HepG2 (cell line): ENCODE results near the gene NOCT. TPM values are rescaled to one million over a fixed set of nuclear protein-coding genes. Genes with fewer than 3 reads are reported as not detected.
A peak's percentile ranks its signal among the peaks of the same experiment; 100 is the strongest.

ENCODE experiments used
- AKAP8 ChIP-seq: sonication (generic); formaldehyde crosslinking; IDR thresholded peaks from 2 replicates; pipeline ENCODE4 v1.5.1; 2020; ENCODE audit warnings: mild to moderate bottlenecking, missing genetic modification reagents
- ATF3 ChIP-seq: sonication (generic); formaldehyde crosslinking; IDR thresholded peaks from 2 replicates; pipeline ENCODE4 v1.4.0; 2020; ENCODE audit warnings: missing genetic modification reagents
- E2F2 ChIP-seq: sonication (generic); formaldehyde crosslinking; IDR thresholded peaks from 2 replicates; pipeline ENCODE4 v1.4.0; 2020; ENCODE audit warnings: missing genetic modification reagents, borderline replicate concordance
- ELK4 ChIP-seq: sonication (generic); formaldehyde crosslinking; IDR thresholded peaks from 2 replicates; pipeline ENCODE4 v1.9.0; 2021; ENCODE audit warnings: missing genetic modification reagents, borderline replicate concordance
- FOXA1 ChIP-seq, 2 experiments: fragments of 450-650 bp in 1 of 2; sonication (generic) in 1 of 2; formaldehyde crosslinking in 1 of 2; IDR thresholded peaks; 2 replicates each; pipeline versions ENCODE4 v1.4.0 to v1.6.1; 2016 to 2020; ENCODE audit warnings: missing genetic modification reagents in 1 of 2
- HDAC6 ChIP-seq: fragments of 200-600 bp; sonication (generic); IDR thresholded peaks from 2 replicates; pipeline ENCODE4 v1.7.0; 2017; ENCODE audit warnings: mild to moderate bottlenecking, antibody characterized with exemption, low read length, low read depth
- HMGXB3 ChIP-seq: sonication (generic); formaldehyde crosslinking; IDR thresholded peaks from 2 replicates; pipeline ENCODE4 v1.4.0; 2020; ENCODE audit warnings: missing genetic modification reagents, borderline replicate concordance
- NAIF1 ChIP-seq: sonication (generic); formaldehyde crosslinking; IDR thresholded peaks from 2 replicates; pipeline ENCODE4 v1.5.0; 2020; ENCODE audit warnings: mild to moderate bottlenecking, missing genetic modification reagents, borderline replicate concordance
- PTBP1 ChIP-seq: fragments of 200-400 bp; formaldehyde crosslinking; IDR thresholded peaks from 2 replicates; pipeline ENCODE4 v1.6.1; 2018; ENCODE audit warnings: low read length, low read depth; ENCODE audit not compliant: poor library complexity, severe bottlenecking
- RNF219 ChIP-seq: sonication (generic); formaldehyde crosslinking; IDR thresholded peaks from 2 replicates; pipeline ENCODE4 v1.5.0; 2020; ENCODE audit warnings: mild to moderate bottlenecking, missing genetic modification reagents
- SOX5 ChIP-seq: IDR thresholded peaks from 2 replicates; pipeline ENCODE4 v1.6.1; 2016; ENCODE audit warnings: borderline replicate concordance
- ZNF543 ChIP-seq: sonication (generic); formaldehyde crosslinking; IDR thresholded peaks from 2 replicates; pipeline ENCODE4 v1.4.0; 2020; ENCODE audit warnings: mild to moderate bottlenecking, missing genetic modification reagents
- ZNF574 ChIP-seq: sonication (generic); formaldehyde crosslinking; IDR thresholded peaks from 2 replicates; pipeline ENCODE4 v1.4.0; 2020; ENCODE audit warnings: missing genetic modification reagents
- ZSCAN31 ChIP-seq: sonication (generic); formaldehyde crosslinking; IDR thresholded peaks from 2 replicates; pipeline ENCODE4 v1.5.0; 2020; ENCODE audit warnings: low read depth, mild to moderate bottlenecking, missing genetic modification reagents
- polyA plus RNA-seq, 8 experiments: library from polyadenylated mRNA; depleted of rRNA in 3 of 8; stranded (reverse) in 7 of 8; unstranded in 1 of 8; fragments of >200 nt; fragmentation: Illumina TruSeq in 4 of 8; extraction: Trizol in 4 of 8; gene quantifications; 2 replicates each; pipeline versions ENCODE4 v1.2.1 to v1.2.3, GENCODE V29; 2011 to 2016; ENCODE audit warnings: low read depth in 4 of 8, missing spikeins in 1 of 8, mixed read lengths in 1 of 8; ENCODE audit not compliant: insufficient read depth in 1 of 8
- total RNA-seq, 5 experiments: library from RNA; depleted of rRNA; stranded (reverse); fragments of >200 nt; fragmentation: Illumina TruSeq; extraction: Trizol; gene quantifications; 2 replicates each; pipeline ENCODE4 v1.2.3, GENCODE V29; 2016; ENCODE audit warnings: low read depth in 1 of 5

Gene NOCT
- total and polyA plus RNA-seq, 2 of the 13 experiments (the other 11 are each of a cell fraction or from before 2014, with no cell fraction given) = 3.6 to 13.1 TPM

- TF ChIP-seq ZNF574 (CRISPR knock-in tag) (peak; percentile 80), HMGXB3 (CRISPR knock-in tag) (no peak), SOX5 (no peak), FOXA1 (IDR thresholded peaks at IDR 0.05) (no peak), FOXA1 (CRISPR knock-in tag; IDR thresholded peaks at IDR 0.05) (peak; percentile 47), PTBP1 (peak; percentile 17), RNF219 (no peak), ELK4 (CRISPR knock-in tag) (no peak), ZNF543 (0 out of 2 replicates have a peak, but pooled peaks have one; percentile 32), E2F2 (CRISPR knock-in tag) (peak; percentile 15; the same call in 1 of the 2 replicates), HDAC6 (no peak), ATF3 (CRISPR knock-in tag) (no peak; the same call in 1 of the 2 replicates), ZSCAN31 (CRISPR knock-in tag) (peak; percentile 59; the same call in 1 of the 2 replicates), AKAP8 (CRISPR knock-in tag) (no peak; the same call in 1 of the 2 replicates), NAIF1 (CRISPR knock-in tag) (no peak)
These were observed 68.6 kb downstream of the NOCT start (continued) for GRCh38 chr4:139083956-139084803.
